Gastrocnemius medialis (tissue), 4 donors: Measurements from ENCODE around the gene FAM163B.

Experiments
- CTCF ChIP-seq, 5 experiments: fragments of 450-650 bp in 3 of 5; fragments of 200-600 bp in 2 of 5; sonication (generic) in 2 of 5; IDR thresholded peaks in 4 of 5; conservative IDR thresholded peaks in 1 of 5; 1 replicate in 4 of 5; 2 replicates in 1 of 5; pipeline ENCODE4 v1.5.1; 2016 to 2019; ENCODE audit warnings: antibody characterized with exemption in 5 of 5, mild to moderate bottlenecking in 3 of 5, moderate library complexity in 3 of 5
- POLR2A ChIP-seq, 2 donors: fragments of 450-650 bp; IDR thresholded peaks; one replicate each; pipeline ENCODE4 v1.6.1; 2017; ENCODE audit warnings: antibody characterized with exemption in 2 of 2, mild to moderate bottlenecking in 2 of 2, moderate library complexity in 2 of 2

GRCh38 chr9:133640580-133641395 lies 31.6 kb upstream of the FAM163B start:
- no peak for TF ChIP-seq CTCF (IDR thresholded peaks at IDR 0.05 in 4 of 5, conservative IDR thresholded peaks at IDR 0.05 in 1 of 5)
- no peak for TF ChIP-seq POLR2A (IDR thresholded peaks at IDR 0.05)
